Measurements from ENCODE around the gene LIME1. TPM values are rescaled to one million over a fixed set of nuclear protein-coding genes. Genes with fewer than 3 reads are reported as not detected.

LIME1 gene
- total RNA-seq, 2 experiments from 2014 or later, result 75.6 to 76.4 TPM

DNA sequence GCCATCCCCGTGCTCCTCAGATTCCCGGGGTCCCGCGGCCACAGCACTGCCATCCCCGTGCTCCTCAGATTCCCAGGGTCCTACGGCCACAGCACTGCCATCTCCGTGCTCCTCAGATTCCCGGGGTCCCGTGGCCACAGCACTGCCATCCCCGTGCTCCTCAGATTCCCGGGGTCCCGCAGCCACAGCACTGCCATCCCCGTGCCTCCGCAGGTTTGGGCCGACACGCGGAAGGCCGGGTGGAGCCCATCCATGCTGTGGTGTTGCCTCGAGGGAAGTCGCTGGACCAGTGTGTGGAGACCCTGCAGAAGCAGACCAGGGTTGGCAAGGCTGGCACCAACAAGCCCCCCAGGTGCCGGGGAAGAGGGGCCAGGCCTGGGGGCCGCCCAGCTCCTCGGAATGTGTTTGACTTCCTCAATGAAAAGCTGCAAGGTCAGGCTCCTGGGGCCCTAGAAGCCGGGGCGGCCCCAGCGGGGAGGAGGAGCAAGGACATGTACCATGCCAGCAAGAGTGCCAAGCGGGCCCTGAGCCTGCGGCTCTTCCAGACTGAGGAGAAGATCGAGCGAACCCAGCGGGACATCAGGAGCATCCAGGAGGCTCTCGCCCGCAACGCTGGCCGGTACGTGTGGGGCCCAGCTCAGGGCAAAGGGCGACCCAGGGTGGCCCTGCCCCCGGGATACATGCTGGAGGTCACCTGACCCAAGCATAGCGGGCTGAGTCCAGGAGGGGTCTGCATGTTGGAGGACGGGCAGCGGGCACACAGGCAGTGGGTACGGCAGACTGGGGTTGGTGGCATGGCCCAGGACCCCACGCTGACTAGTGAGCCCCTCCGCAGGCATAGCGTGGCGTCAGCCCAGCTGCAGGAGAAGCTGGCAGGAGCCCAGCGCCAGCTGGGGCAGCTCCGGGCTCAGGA is 1.3 kb upstream of the LIME1 start:
- peaks cover 68% of the 10 kb centered on the region for H3K4me1 ChIP-seq (ENCODE audit: insufficient read depth, low read length, poor library complexity, severe bottlenecking)
- H3K4me2 ChIP-seq (ENCODE audit: low read length), result no peak overlapping the region
- H2AFZ ChIP-seq (ENCODE audit: low read length), result no peak overlapping the region
- ChIA-PET CTCF (ENCODE audit: unreplicated experiment) (no interaction called here), POLR2A (interaction anchor here (0.5 to 1.3 kb wide), 2 partner anchors 9 to 77 kb away, joined by 3 read pairs; partner anchors contain the start of gene RTEL1)
- no peaks in the 10 kb centered on the region for H3K9me3 ChIP-seq (ENCODE audit: low read length)
- TF ChIP-seq, protein P1, sequence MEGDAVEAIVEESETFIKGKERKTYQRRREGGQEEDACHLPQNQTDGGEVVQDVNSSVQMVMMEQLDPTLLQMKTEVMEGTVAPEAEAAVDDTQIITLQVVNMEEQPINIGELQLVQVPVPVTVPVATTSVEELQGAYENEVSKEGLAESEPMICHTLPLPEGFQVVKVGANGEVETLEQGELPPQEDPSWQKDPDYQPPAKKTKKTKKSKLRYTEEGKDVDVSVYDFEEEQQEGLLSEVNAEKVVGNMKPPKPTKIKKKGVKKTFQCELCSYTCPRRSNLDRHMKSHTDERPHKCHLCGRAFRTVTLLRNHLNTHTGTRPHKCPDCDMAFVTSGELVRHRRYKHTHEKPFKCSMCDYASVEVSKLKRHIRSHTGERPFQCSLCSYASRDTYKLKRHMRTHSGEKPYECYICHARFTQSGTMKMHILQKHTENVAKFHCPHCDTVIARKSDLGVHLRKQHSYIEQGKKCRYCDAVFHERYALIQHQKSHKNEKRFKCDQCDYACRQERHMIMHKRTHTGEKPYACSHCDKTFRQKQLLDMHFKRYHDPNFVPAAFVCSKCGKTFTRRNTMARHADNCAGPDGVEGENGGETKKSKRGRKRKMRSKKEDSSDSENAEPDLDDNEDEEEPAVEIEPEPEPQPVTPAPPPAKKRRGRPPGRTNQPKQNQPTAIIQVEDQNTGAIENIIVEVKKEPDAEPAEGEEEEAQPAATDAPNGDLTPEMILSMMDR (conservative IDR thresholded peaks at IDR 0.05; ENCODE audit: low read length), result no peak
- TF ChIP-seq EZH2phosphoT487 (IDR thresholded peaks at IDR 0.05; ENCODE audit: borderline replicate concordance, low read depth, low read length), result no peak
- no peaks in the 10 kb centered on the region for H4K20me1 ChIP-seq (ENCODE audit: insufficient read depth, low read length)
- peaks cover 9% of the 10 kb centered on the region for H3K79me2 ChIP-seq (ENCODE audit: insufficient read depth, low read depth, low read length)
- DNase-seq (ENCODE audit: low spot score), result no peak
- H3K27ac ChIP-seq (ENCODE audit: low read depth, low read length, poor library complexity, severe bottlenecking), result peak overlapping the region; percentile 89
- intact Hi-C loops (cut with micrococcal nuclease; ENCODE audit: unreplicated experiment), result no loop called here
- H3K36me3 ChIP-seq (ENCODE audit: insufficient read depth, low read length), result peaks cover 52% of the 10 kb centered on the region; the same call in 1 of the 2 replicates
- BruUV-seq (replicated peaks), result TSS peak; percentile 65
- H3K4me3 ChIP-seq (ENCODE audit: low read depth, low read length, poor library complexity, severe bottlenecking), result no peak overlapping the region
- H3K9me2 ChIP-seq (ENCODE audit: insufficient read depth, low read length), result no peaks in the 10 kb centered on the region

DNA sequence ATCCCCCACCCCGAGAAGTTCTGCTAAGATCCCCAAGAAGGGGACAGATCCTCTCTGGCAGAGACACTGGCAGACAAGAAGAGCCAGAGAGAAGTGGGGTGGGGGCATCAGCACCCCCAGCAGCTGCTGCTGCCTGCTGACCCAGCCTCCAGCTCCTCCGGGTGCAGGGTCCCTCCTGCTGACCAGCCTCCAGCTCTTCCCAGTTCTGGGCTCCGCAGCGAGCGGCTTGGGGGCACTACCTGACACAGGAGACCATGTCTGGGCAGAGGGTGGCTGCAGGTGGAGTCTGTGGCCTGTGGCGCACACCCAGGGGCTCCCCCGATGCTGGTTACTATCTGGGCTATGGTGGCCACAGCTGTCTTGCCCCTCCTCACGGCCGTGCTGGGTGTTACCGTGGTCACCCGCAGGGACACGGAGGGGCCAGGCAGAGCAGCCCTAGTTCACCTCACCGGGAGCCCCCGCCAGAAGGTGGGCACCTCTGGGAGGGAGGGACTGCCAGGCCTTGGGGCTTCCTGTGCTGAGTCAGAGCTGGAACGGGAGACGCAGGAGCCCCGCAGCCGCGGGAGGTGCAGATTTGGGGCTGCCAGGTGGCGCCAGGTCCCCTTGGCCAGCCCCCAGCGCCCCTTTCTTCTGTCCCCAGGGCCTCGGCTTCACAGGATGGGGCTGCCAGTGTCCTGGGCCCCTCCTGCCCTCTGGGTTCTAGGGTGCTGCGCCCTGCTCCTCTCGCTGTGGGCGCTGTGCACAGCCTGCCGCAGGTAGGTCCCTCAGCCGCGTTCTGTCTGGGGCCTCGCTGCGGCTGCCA is 630 bp downstream of the LIME1 start:
- Histone ChIP-seq H3K4me1 (ENCODE audit: insufficient read depth, low read length, poor library complexity, severe bottlenecking) (peaks cover 60% of the 10 kb centered on the region), H3K9me3 (ENCODE audit: low read length) (no peaks in the 10 kb centered on the region), H2AFZ (ENCODE audit: low read length) (no peak overlapping the region), H3K27ac (ENCODE audit: low read depth, low read length, poor library complexity, severe bottlenecking) (peak overlapping the region; percentile 89), H3K36me3 (ENCODE audit: insufficient read depth, low read length) (peaks cover 58% of the 10 kb centered on the region), H3K9me2 (ENCODE audit: insufficient read depth, low read length) (no peaks in the 10 kb centered on the region), H4K20me1 (ENCODE audit: insufficient read depth, low read length) (no peaks in the 10 kb centered on the region), H3K4me2 (ENCODE audit: low read length) (peak overlapping the region; percentile 92), H3K4me3 (ENCODE audit: low read depth, low read length, poor library complexity, severe bottlenecking) (peak overlapping the region; percentile 70), H3K79me2 (ENCODE audit: insufficient read depth, low read depth, low read length) (peaks cover 2% of the 10 kb centered on the region)
- TF ChIP-seq EZH2phosphoT487 (IDR thresholded peaks at IDR 0.05; ENCODE audit: borderline replicate concordance, low read depth, low read length), result no peak
- TF ChIP-seq, protein P1 (conservative IDR thresholded peaks at IDR 0.05; ENCODE audit: low read length), result 0 out of 2 replicates have a peak, but pooled peaks have one; percentile 36
- ChIA-PET CTCF (ENCODE audit: unreplicated experiment) (interaction anchor here (0.7 kb wide), 1 partner anchor 31 kb away, joined by 5 read pairs; no protein-coding TSS in a partner anchor), POLR2A (interaction anchor here (0.7 to 1.7 kb wide), 4 partner anchors 9 to 79 kb away, joined by 3 to 13 read pairs (median 4); partner anchors contain the start of genes ARFRP1, RTEL1 and ZGPAT)
- intact Hi-C loops (cut with micrococcal nuclease; ENCODE audit: unreplicated experiment), result loop anchor here (1.0 to 2.0 kb wide), 3 partner anchors 9 to 108 kb away; partner anchors contain the start of gene ARFRP1
- peak; percentile 63 for DNase-seq (ENCODE audit: low spot score)
- no TSS peak for BruUV-seq (replicated peaks)

All from OCI-LY7 (cell line).